ENCODE measurements around the gene SYT8.

DNA sequence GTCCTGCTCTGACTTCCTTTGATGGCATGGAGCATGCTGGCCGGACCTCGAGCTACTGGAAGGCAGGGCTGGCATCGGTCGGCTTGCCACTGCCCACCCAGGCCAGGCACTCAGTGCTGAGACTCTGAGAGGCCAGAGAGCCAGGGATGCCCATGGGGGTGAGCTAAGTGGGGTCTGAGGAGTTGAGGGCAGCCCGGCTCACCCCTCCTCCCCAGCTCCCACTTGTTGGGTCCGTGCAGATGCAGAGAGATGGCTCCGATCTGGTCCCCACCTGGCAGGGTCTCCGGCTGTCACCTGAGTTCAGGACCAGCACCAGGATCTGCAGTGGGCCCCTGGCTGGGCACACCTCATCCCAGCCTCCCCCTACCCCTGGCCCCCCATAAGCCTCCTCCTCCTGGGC lies 31.4 kb downstream of the SYT8 start:
- no peak for TF ChIP-seq RAD21 (IDR thresholded peaks at IDR 0.05 in 1 of 2, conservative IDR thresholded peaks at IDR 0.05 in 1 of 2; ENCODE audit: low read depth in 2 of 2, low read length in 2 of 2)
- no peak for TF ChIP-seq HDAC6 (IDR thresholded peaks at IDR 0.05; ENCODE audit: low read depth, low read length)
- TF ChIP-seq, protein P1, sequence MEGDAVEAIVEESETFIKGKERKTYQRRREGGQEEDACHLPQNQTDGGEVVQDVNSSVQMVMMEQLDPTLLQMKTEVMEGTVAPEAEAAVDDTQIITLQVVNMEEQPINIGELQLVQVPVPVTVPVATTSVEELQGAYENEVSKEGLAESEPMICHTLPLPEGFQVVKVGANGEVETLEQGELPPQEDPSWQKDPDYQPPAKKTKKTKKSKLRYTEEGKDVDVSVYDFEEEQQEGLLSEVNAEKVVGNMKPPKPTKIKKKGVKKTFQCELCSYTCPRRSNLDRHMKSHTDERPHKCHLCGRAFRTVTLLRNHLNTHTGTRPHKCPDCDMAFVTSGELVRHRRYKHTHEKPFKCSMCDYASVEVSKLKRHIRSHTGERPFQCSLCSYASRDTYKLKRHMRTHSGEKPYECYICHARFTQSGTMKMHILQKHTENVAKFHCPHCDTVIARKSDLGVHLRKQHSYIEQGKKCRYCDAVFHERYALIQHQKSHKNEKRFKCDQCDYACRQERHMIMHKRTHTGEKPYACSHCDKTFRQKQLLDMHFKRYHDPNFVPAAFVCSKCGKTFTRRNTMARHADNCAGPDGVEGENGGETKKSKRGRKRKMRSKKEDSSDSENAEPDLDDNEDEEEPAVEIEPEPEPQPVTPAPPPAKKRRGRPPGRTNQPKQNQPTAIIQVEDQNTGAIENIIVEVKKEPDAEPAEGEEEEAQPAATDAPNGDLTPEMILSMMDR (IDR thresholded peaks at IDR 0.05; ENCODE audit: control extremely low read depth in 1 of 3, insufficient read depth in 1 of 3, low read depth in 1 of 3, low read length in 3 of 3): no peak
- TF ChIP-seq CHD2 (IDR thresholded peaks at IDR 0.05; ENCODE audit: low read length): no peak
- no peak for TF ChIP-seq SUZ12 (IDR thresholded peaks at IDR 0.05; ENCODE audit: low read length)
- no peak for TF ChIP-seq EZH2 (IDR thresholded peaks at IDR 0.05; ENCODE audit: low read depth, low read length, severe bottlenecking)
- TF ChIP-seq EGR1 (IDR thresholded peaks at IDR 0.05; ENCODE audit: borderline replicate concordance, low read depth, low read length): no peak
- no peak for TF ChIP-seq POLR2A (IDR thresholded peaks at IDR 0.05; ENCODE audit: control extremely low read depth in 1 of 2, low read depth in 2 of 2, low read length in 2 of 2)
- TF ChIP-seq ZNF274 (IDR thresholded peaks at IDR 0.05; ENCODE audit: borderline replicate concordance, extremely low read depth, low read length): no peak
- TF ChIP-seq POLR2AphosphoS5 (IDR thresholded peaks at IDR 0.05; ENCODE audit: low read depth, low read length): no peak
- TF ChIP-seq RNF2 (IDR thresholded peaks at IDR 0.05; ENCODE audit: borderline replicate concordance, low read depth, low read length, missing control alignments, poor library complexity, severe bottlenecking): no peak
